ENCODE measurements around the gene ALCAM. TPM values are rescaled to one million over a fixed set of nuclear protein-coding genes. Genes with fewer than 3 reads are reported as not detected.

Gene ALCAM
- total RNA-seq, 1 experiment from 2014 or later = 0.41 TPM

DNA sequence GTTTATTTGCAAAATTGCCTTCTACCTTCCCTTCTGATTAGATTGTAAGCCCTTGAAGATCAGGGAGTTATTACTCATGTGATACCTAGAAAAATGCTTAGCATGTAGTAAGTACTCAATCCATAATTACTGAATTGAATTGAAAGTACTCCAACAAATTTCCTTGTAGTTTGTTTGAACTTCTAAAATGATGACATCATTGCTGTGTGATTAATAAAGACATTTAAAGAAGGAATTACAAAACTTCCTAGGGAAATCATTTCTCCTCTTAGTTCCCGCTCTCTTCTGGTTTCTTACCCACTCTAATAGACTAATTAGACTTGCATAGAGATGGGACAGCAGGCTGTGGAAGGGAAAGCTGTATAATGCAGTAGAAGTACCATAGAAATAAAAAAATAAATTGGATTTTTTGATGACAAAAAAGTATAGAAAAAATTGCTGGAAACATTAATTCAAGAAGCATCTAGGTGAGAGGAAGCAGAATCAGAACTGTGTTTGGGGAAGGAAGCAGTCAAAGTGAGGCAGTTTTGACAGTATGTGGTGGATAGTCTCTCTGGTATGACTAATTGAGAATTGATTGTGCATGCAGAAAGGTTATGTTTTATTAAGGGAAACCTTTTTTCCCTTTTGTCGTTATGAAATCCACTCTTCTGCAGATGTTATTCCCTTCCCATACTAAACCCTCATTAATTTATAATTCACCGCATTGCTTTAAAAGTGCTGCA lies 93.0 kb downstream of the ALCAM start:
- no peak for DNase-seq
- TF ChIP-seq CTCF (IDR thresholded peaks at IDR 0.05; ENCODE audit: insufficient read depth in 1 of 2, low read depth in 1 of 2, low read length in 1 of 2, severe bottlenecking in 1 of 2, unreplicated experiment in 1 of 2) = no peak
- no peaks in the 10 kb centered on the region for H3K4me1 ChIP-seq
- Mint-ChIP-seq H3K27ac (ENCODE audit: unreplicated experiment) (no peak overlapping the region), H3K9me3 (ENCODE audit: unreplicated experiment) (no peaks in the 10 kb centered on the region), H3K4me3 (ENCODE audit: unreplicated experiment) (no peak overlapping the region), H3K36me3 (ENCODE audit: insufficient read depth, unreplicated experiment) (no peaks in the 10 kb centered on the region), H3K4me1 (ENCODE audit: low read depth, unreplicated experiment) (no peaks in the 10 kb centered on the region), H3K27me3 (ENCODE audit: insufficient read depth, unreplicated experiment) (peaks cover 2% of the 10 kb centered on the region)
- POLR2A ChIA-PET = no interaction called here
- no peaks in the 10 kb centered on the region for H3K36me3 ChIP-seq (ENCODE audit: control insufficient read depth, insufficient read depth, low read length)
- BruUV-seq (replicated peaks) = no TSS peak
- no peak overlapping the region for H3K4me3 ChIP-seq (ENCODE audit: low read depth, low read length)
- no peaks in the 10 kb centered on the region for H3K27me3 ChIP-seq (replicated peaks; ENCODE audit: control insufficient read depth, insufficient read depth, low read length)
- H3K9me3 ChIP-seq = no peaks in the 10 kb centered on the region
- intact Hi-C loops (cut with micrococcal nuclease; ENCODE audit: unreplicated experiment) = no loop called here
- CTCF ChIA-PET = no interaction called here

DNA sequence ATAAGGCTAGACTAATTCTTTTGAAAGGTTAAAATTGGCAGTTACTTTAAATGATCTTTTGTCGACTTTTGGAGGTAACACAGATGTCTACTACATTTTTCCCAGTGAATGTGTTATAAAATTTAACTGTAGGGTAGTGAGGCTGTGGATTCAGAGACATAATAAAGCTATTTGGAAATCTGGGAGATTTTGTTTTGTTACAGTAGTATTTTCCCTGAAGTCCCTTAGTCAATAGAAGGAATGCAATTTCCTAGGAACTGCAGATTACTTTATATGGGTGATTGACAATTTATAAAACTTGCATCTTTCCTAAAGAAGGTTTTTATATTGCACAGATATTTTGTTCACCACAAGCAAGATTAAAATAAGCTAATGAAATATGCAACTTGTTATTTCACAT lies 96.9 kb downstream of the ALCAM start:
- no TSS peak for BruUV-seq (replicated peaks)
- H3K9me3 Mint-ChIP-seq (ENCODE audit: unreplicated experiment) = no peaks in the 10 kb centered on the region
- ChIA-PET POLR2A (no interaction called here), CTCF (no interaction called here)
- no peaks in the 10 kb centered on the region for H3K27me3 ChIP-seq (replicated peaks; ENCODE audit: control insufficient read depth, insufficient read depth, low read length)
- H3K9me3 ChIP-seq = no peaks in the 10 kb centered on the region
- no peak overlapping the region for H3K27ac Mint-ChIP-seq (ENCODE audit: unreplicated experiment)
- intact Hi-C loops (cut with micrococcal nuclease; ENCODE audit: unreplicated experiment) = no loop called here
- H3K4me3 Mint-ChIP-seq (ENCODE audit: unreplicated experiment) = no peak overlapping the region
- H3K27me3 Mint-ChIP-seq (ENCODE audit: insufficient read depth, unreplicated experiment) = peaks cover 2% of the 10 kb centered on the region
- no peaks in the 10 kb centered on the region for H3K4me1 Mint-ChIP-seq (ENCODE audit: low read depth, unreplicated experiment)
- DNase-seq = no peak
- no peak for TF ChIP-seq CTCF (IDR thresholded peaks at IDR 0.05; ENCODE audit: insufficient read depth in 1 of 2, low read depth in 1 of 2, low read length in 1 of 2, severe bottlenecking in 1 of 2, unreplicated experiment in 1 of 2)
- H3K36me3 ChIP-seq (ENCODE audit: control insufficient read depth, insufficient read depth, low read length) = no peaks in the 10 kb centered on the region
- no peak overlapping the region for H3K4me3 ChIP-seq (ENCODE audit: low read depth, low read length)
- H3K4me1 ChIP-seq = no peaks in the 10 kb centered on the region
- H3K36me3 Mint-ChIP-seq (ENCODE audit: insufficient read depth, unreplicated experiment) = no peaks in the 10 kb centered on the region

GRCh38 chr3:105465251-105465853 lies 98.6 kb downstream of the ALCAM start:
- ChIA-PET POLR2A (no interaction called here), CTCF (no interaction called here)
- no peak for DNase-seq
- no peak overlapping the region for H3K27ac Mint-ChIP-seq (ENCODE audit: unreplicated experiment)
- no peaks in the 10 kb centered on the region for H3K9me3 Mint-ChIP-seq (ENCODE audit: unreplicated experiment)
- Histone ChIP-seq H3K9me3 (no peaks in the 10 kb centered on the region), H3K36me3 (ENCODE audit: control insufficient read depth, insufficient read depth, low read length) (no peaks in the 10 kb centered on the region), H3K4me3 (ENCODE audit: low read depth, low read length) (no peak overlapping the region), H3K27me3 (replicated peaks; ENCODE audit: control insufficient read depth, insufficient read depth, low read length) (no peaks in the 10 kb centered on the region), H3K4me1 (no peaks in the 10 kb centered on the region)
- H3K4me3 Mint-ChIP-seq (ENCODE audit: unreplicated experiment) = no peak overlapping the region
- BruUV-seq (replicated peaks) = no TSS peak
- TF ChIP-seq CTCF (IDR thresholded peaks at IDR 0.05; ENCODE audit: insufficient read depth in 1 of 2, low read depth in 1 of 2, low read length in 1 of 2, severe bottlenecking in 1 of 2, unreplicated experiment in 1 of 2) = no peak
- no peaks in the 10 kb centered on the region for H3K36me3 Mint-ChIP-seq (ENCODE audit: insufficient read depth, unreplicated experiment)
- no peaks in the 10 kb centered on the region for H3K27me3 Mint-ChIP-seq (ENCODE audit: insufficient read depth, unreplicated experiment)
- intact Hi-C loops (cut with micrococcal nuclease; ENCODE audit: unreplicated experiment) = no loop called here
- no peaks in the 10 kb centered on the region for H3K4me1 Mint-ChIP-seq (ENCODE audit: low read depth, unreplicated experiment)
